OCI-LY1 (cell line): ENCODE data around the gene MFSD6.

Experiments
- H2AFZ ChIP-seq: fragments of 200-600 bp; sonication (generic), shearing (Covaris generic); 2 replicates; pipeline ENCODE4 v1.6.0; 2014; ENCODE audit warnings: antibody characterized with exemption, mild to moderate bottlenecking, low read length
- H3F3A ChIP-seq: fragments of 200-600 bp; sonication (generic), shearing (Covaris generic); 2 replicates; pipeline ENCODE4 v1.6.0; 2014; ENCODE audit warnings: mild to moderate bottlenecking, antibody characterized with exemption, low read length, moderate library complexity; ENCODE audit not compliant: insufficient read depth
- H3K27ac ChIP-seq: fragments of 200-600 bp; sonication (generic); 2 replicates; pipeline ENCODE4 v1.5.1; 2014; ENCODE audit warnings: low read length, mixed run types, mild to moderate bottlenecking, low read depth; ENCODE audit not compliant: poor library complexity, severe bottlenecking
- H3K27me3 ChIP-seq: fragments of 200-600 bp; sonication (generic); 2 replicates; pipeline ENCODE4 v1.6.0; 2014; ENCODE audit warnings: antibody characterized with exemption, mild to moderate bottlenecking, low read length, moderate library complexity; ENCODE audit not compliant: insufficient read depth
- H3K36me3 ChIP-seq: fragments of 200-600 bp; sonication (generic); 2 replicates; pipeline ENCODE4 v1.6.1; 2014; ENCODE audit warnings: mild to moderate bottlenecking, antibody characterized with exemption, low read length, moderate library complexity, mixed read lengths; ENCODE audit not compliant: insufficient read depth
- H3K4me1 ChIP-seq: fragments of 200-600 bp; sonication (generic); 2 replicates; pipeline ENCODE4 v1.5.1; 2014; ENCODE audit warnings: mild to moderate bottlenecking, low read length, moderate library complexity; ENCODE audit not compliant: insufficient read depth, severe bottlenecking
- H3K4me2 ChIP-seq: fragments of 200-600 bp; sonication (generic), shearing (Covaris generic); 2 replicates; pipeline ENCODE4 v1.6.1; 2014; ENCODE audit warnings: low read length
- H3K4me3 ChIP-seq: fragments of 200-600 bp; sonication (generic); 2 replicates; pipeline ENCODE4 v1.5.1; 2014; ENCODE audit warnings: low read length, low read depth, mild to moderate bottlenecking, mixed read lengths; ENCODE audit not compliant: poor library complexity, severe bottlenecking
- H3K79me2 ChIP-seq: fragments of 200-600 bp; shearing (Covaris generic); 2 replicates; pipeline ENCODE4 v1.6.1; 2016; ENCODE audit warnings: mixed run types, low read length, mixed read lengths; ENCODE audit not compliant: insufficient read depth
- H3K9ac ChIP-seq: fragments of 200-600 bp; sonication (generic), shearing (Covaris generic); 2 replicates; pipeline ENCODE4 v1.6.1; 2014; ENCODE audit warnings: mild to moderate bottlenecking, low read length, mixed read lengths
- H3K9me2 ChIP-seq: fragments of 200-600 bp; sonication (generic), shearing (Covaris generic); 2 replicates; pipeline ENCODE4 v1.6.1; 2014; ENCODE audit warnings: low read depth, mild to moderate bottlenecking, low read length, mixed read lengths
- H3K9me3 ChIP-seq: fragments of 200-600 bp; shearing (Covaris generic); 2 replicates; pipeline ENCODE4 v1.6.1; 2014; ENCODE audit warnings: low read length, mixed read lengths
- H4K20me1 ChIP-seq: fragments of 200-600 bp; sonication (generic), shearing (Covaris generic); 2 replicates; pipeline ENCODE4 v1.6.0; 2016; ENCODE audit warnings: mild to moderate bottlenecking, low read length; ENCODE audit not compliant: insufficient read depth
- EZH2 ChIP-seq: fragments of 200-600 bp; sonication (generic), shearing (Covaris generic); IDR thresholded peaks from 2 replicates; pipeline ENCODE4 v1.8.0; 2017; ENCODE audit warnings: borderline replicate concordance, mixed run types, mild to moderate bottlenecking, antibody characterized with exemption, low read length, moderate library complexity, mixed read lengths
- TF ChIP-seq, protein P1 (sequence below): fragments of 200-600 bp; sonication (generic), shearing (Covaris generic); IDR thresholded peaks from 2 replicates; pipeline ENCODE4 v1.5.1; 2017; ENCODE audit warnings: mild to moderate bottlenecking, antibody characterized with exemption, low read length, moderate library complexity, mixed read lengths

Gene MFSD6

DNA sequence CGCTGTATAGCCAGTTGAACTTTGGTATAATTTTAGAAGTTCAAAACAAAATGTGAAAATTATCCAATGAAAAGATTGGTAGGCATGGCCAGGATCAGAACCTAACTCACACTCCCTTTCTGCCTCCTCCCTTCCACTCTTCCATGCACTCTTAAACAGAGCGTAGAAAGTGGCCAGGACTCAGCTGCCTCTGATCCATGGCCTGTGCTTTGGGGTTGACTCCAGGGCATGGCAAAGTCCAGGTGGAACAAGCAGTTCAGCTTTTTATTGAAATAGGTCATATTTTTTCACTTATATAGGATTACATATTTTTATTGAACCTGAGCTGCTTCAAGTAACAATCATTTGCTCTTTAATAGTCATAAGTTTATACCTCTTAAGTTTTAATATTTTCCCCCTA lies 38.5 kb upstream of the MFSD6 start:
- no peak overlapping the region for H2AFZ ChIP-seq
- H3K79me2 ChIP-seq, result no peaks in the 10 kb centered on the region
- H4K20me1 ChIP-seq, result no peaks in the 10 kb centered on the region
- no peak overlapping the region for H3K4me2 ChIP-seq
- H3K27ac ChIP-seq, result no peak overlapping the region
- TF ChIP-seq, protein P1, sequence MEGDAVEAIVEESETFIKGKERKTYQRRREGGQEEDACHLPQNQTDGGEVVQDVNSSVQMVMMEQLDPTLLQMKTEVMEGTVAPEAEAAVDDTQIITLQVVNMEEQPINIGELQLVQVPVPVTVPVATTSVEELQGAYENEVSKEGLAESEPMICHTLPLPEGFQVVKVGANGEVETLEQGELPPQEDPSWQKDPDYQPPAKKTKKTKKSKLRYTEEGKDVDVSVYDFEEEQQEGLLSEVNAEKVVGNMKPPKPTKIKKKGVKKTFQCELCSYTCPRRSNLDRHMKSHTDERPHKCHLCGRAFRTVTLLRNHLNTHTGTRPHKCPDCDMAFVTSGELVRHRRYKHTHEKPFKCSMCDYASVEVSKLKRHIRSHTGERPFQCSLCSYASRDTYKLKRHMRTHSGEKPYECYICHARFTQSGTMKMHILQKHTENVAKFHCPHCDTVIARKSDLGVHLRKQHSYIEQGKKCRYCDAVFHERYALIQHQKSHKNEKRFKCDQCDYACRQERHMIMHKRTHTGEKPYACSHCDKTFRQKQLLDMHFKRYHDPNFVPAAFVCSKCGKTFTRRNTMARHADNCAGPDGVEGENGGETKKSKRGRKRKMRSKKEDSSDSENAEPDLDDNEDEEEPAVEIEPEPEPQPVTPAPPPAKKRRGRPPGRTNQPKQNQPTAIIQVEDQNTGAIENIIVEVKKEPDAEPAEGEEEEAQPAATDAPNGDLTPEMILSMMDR, result no peak
- TF ChIP-seq EZH2, result no peak
- H3K36me3 ChIP-seq, result no peaks in the 10 kb centered on the region
- no peaks in the 10 kb centered on the region for H3F3A ChIP-seq
- no peaks in the 10 kb centered on the region for H3K9me3 ChIP-seq
- H3K4me1 ChIP-seq, result no peaks in the 10 kb centered on the region
- H3K9ac ChIP-seq, result no peak overlapping the region
- no peak overlapping the region for H3K4me3 ChIP-seq
- H3K27me3 ChIP-seq, result no peaks in the 10 kb centered on the region
- H3K9me2 ChIP-seq, result no peaks in the 10 kb centered on the region

DNA sequence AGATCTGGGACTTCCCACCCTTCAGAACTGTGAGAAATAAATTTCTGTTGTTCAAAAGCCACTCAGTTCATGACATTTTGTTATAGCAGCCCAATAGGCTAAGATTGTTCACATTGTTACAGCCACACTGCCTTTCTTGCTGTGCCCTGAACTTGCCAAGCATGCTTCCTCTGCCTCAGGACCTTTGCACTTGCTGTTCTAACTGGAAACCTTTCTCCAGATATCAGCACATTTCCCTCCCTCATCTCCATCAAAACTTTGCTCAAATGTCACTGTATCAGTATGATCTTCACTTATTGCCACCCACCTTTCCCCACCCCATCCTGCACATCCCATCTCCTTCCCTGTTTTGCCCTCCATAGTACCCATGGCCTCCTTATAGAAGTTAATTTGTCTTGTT lies 32.1 kb upstream of the MFSD6 start:
- Histone ChIP-seq H3K4me1 (no peaks in the 10 kb centered on the region), H3K36me3 (no peaks in the 10 kb centered on the region), H4K20me1 (no peaks in the 10 kb centered on the region), H3K27ac (no peak overlapping the region), H3K4me3 (no peak overlapping the region), H3K27me3 (no peaks in the 10 kb centered on the region), H3F3A (no peaks in the 10 kb centered on the region), H2AFZ (no peak overlapping the region), H3K79me2 (no peaks in the 10 kb centered on the region), H3K4me2 (no peak overlapping the region), H3K9me3 (no peaks in the 10 kb centered on the region), H3K9me2 (no peaks in the 10 kb centered on the region), H3K9ac (no peak overlapping the region)
- TF ChIP-seq, protein P1, result no peak
- TF ChIP-seq EZH2, result no peak

DNA sequence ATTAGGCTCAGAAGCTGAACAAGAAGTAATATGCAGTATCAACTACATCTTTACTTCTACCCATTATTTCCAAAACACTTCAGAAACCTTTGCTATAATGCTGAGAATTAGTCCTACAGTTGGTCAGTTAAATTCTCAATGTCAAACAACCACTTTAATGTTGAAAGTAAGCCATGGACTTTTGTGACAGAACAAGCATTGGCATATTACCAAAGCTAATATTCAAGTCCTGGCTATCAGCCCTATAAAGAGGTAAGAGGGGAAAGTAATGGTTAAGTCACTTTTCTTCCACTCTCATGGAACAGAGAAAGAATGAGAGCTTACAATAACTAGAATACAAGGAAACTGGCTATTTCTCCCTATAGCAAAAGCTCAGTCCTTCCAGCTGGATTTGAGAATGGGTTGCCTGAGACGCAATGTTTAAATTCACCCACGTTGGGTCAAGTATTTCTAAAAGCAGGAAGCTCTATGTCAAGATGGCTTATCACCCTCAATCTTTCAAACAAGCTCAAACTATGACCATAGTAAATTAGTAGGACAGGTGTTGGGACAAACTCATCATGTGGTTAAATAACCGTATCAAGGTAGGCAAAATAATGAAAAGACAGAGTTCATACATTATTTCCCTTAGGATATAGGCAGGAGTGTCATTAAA lies 31.4 kb upstream of the MFSD6 start:
- Histone ChIP-seq H3F3A (no peaks in the 10 kb centered on the region), H3K27me3 (no peaks in the 10 kb centered on the region), H3K27ac (no peak overlapping the region), H3K36me3 (no peaks in the 10 kb centered on the region), H3K9me2 (no peaks in the 10 kb centered on the region), H4K20me1 (no peaks in the 10 kb centered on the region), H3K4me2 (no peak overlapping the region), H3K4me1 (no peaks in the 10 kb centered on the region), H3K9me3 (no peaks in the 10 kb centered on the region), H2AFZ (no peak overlapping the region), H3K9ac (no peak overlapping the region), H3K79me2 (no peaks in the 10 kb centered on the region), H3K4me3 (no peak overlapping the region)
- TF ChIP-seq, protein P1, result no peak
- TF ChIP-seq EZH2, result no peak
